Common myeloid progenitor, CD34-positive (primary cell): ENCODE results near the gene CAV2.

ENCODE experiments used
- CTCF ChIA-PET: fragments of 350-600 bp; sonication (Branson Sonifier 250); formaldehyde crosslinking; loops from one replicate; lab custom pipeline; 2021; ENCODE audit warnings: antibody characterized with exemption; lab: Charles Lee
- POLR2A ChIA-PET: fragments of 350-600 bp; sonication (Branson Sonifier 250); formaldehyde crosslinking; loops from one replicate; lab custom pipeline; 2021; ENCODE audit warnings: antibody characterized with exemption; lab: Charles Lee
- DNase-seq, 3 donors: peaks; one replicate each; pipeline versions ENCODE4 v3.0.0 to v3.0.0-alpha.2; 2013
- H3K27ac ChIP-seq, 2 experiments: 1 replicate in 1 of 2; 2 replicates in 1 of 2; pipeline ENCODE4 v1.7.0; 2013; ENCODE audit warnings: inconsistent platforms in 2 of 2, low read length in 2 of 2, mild to moderate bottlenecking in 2 of 2, low read depth in 1 of 2, moderate library complexity in 1 of 2; ENCODE audit not compliant: severe bottlenecking in 2 of 2, insufficient read depth in 1 of 2, poor library complexity in 1 of 2
- H3K27me3 ChIP-seq, 5 experiments: replicated peaks in 2 of 5; 1 replicate in 3 of 5; 2 replicates in 2 of 5; pipeline versions ENCODE4 v1.6.1 to v1.7.0; 2013; ENCODE audit warnings: low read length in 4 of 5, mild to moderate bottlenecking in 2 of 5, moderate library complexity in 2 of 5, inconsistent platforms in 1 of 5; ENCODE audit not compliant: insufficient read depth in 5 of 5, control insufficient read depth in 4 of 5
- H3K36me3 ChIP-seq, 4 experiments: 1 replicate in 2 of 4; 2 replicates in 2 of 4; pipeline versions ENCODE4 v1.6.1 to v1.7.0; 2013; ENCODE audit warnings: low read length in 3 of 4, control low read depth in 1 of 4, mild to moderate bottlenecking in 1 of 4; ENCODE audit not compliant: control insufficient read depth in 4 of 4, insufficient read depth in 4 of 4
- H3K4me1 ChIP-seq, 4 experiments: 1 replicate in 3 of 4; 2 replicates in 1 of 4; pipeline versions ENCODE4 v1.6.1 to v1.7.1; 2013; ENCODE audit warnings: low read length in 3 of 4, mild to moderate bottlenecking in 3 of 4, control low read depth in 1 of 4, inconsistent platforms in 1 of 4, moderate library complexity in 1 of 4; ENCODE audit not compliant: control insufficient read depth in 4 of 4, insufficient read depth in 4 of 4; ENCODE audit errors: control extremely low read depth in 1 of 4
- H3K4me3 ChIP-seq, 7 experiments: 1 replicate in 4 of 7; 2 replicates in 3 of 7; pipeline versions ENCODE4 v1.5.1 to v1.7.0; 2013; ENCODE audit warnings: mild to moderate bottlenecking in 7 of 7, low read length in 6 of 7, moderate library complexity in 6 of 7, inconsistent platforms in 2 of 7, low read depth in 2 of 7, control low read depth in 1 of 7; ENCODE audit not compliant: insufficient read depth in 4 of 7, control insufficient read depth in 1 of 7; ENCODE audit errors: extremely low read depth in 1 of 7
- H3K9me3 ChIP-seq, 5 experiments: 1 replicate in 4 of 5; 2 replicates in 1 of 5; pipeline versions ENCODE4 v1.6.1 to v1.7.1; 2013; ENCODE audit warnings: low read length in 4 of 5, mild to moderate bottlenecking in 2 of 5, inconsistent platforms in 1 of 5, low read depth in 1 of 5, moderate library complexity in 1 of 5; ENCODE audit not compliant: control insufficient read depth in 4 of 5, insufficient read depth in 2 of 5; ENCODE audit errors: control extremely low read depth in 1 of 5
- WGBS: methylation state at CpG from one replicate; pipeline ENCODE4 v1.1.5; 2013; ENCODE audit not compliant: insufficient coverage; 5-methylcytosine and 5-hydroxymethylcytosine counted together

CAV2 gene

GRCh38 chr7:116526897-116527296, 27.4 kb downstream of the CAV2 start:
- peaks cover 0 to 28% (median 22%) of the 10 kb centered on the region in 4 experiments for H3K4me1 ChIP-seq
- POLR2A ChIA-PET = no interaction called here

GRCh38 chr7:116527521-116527920, 28.0 kb downstream of the CAV2 start:
- Histone ChIP-seq H3K4me1 (peaks cover 0 to 28% (median 22%) of the 10 kb centered on the region in 4 experiments), H3K9me3 (no peaks in the 10 kb centered on the region), H3K36me3 (no peaks in the 10 kb centered on the region), H3K27me3 (peaks cover 9 to 55% (median 37%) of the 10 kb centered on the region in 5 experiments), H3K27ac (no peak overlapping the region), H3K4me3 (no peak overlapping the region)
- DNase-seq = no peak
- POLR2A ChIA-PET = no interaction called here
- WGBS = no CpG with 5 or more reads among the region's 3 CpGs
- CTCF ChIA-PET = interaction anchor here (1.1 to 3.6 kb wide), 5 partner anchors 8 to 270 kb away, joined by 4 to 30 read pairs (median 5); no protein-coding TSS in a partner anchor

More at GRCh38 chr7:116526897-116527296, 27.4 kb downstream of the CAV2 start:
- Histone ChIP-seq H3K27me3 (peaks cover 10 to 57% (median 37%) of the 10 kb centered on the region in 5 experiments), H3K4me3 (peak overlapping the region in 5 of 7 experiments; percentile 40 to 83 (median 67)), H3K27ac (no peak overlapping the region), H3K36me3 (no peaks in the 10 kb centered on the region), H3K9me3 (no peaks in the 10 kb centered on the region)
- WGBS = 49% methylated on average over 3 of the region's 5 CpGs
- CTCF ChIA-PET = interaction anchor here (0.8 to 3.6 kb wide), 12 partner anchors 9 to 276 kb away, joined by 3 to 30 read pairs (median 4); no protein-coding TSS in a partner anchor
- DNase-seq = no peak

GRCh38 chr7:116528008-116528789, 28.7 kb downstream of the CAV2 start:
- POLR2A ChIA-PET = no interaction called here
- CTCF ChIA-PET = interaction anchor here (1.4 to 3.6 kb wide), 2 partner anchors 64 to 271 kb away, joined by 3 to 30 read pairs; no protein-coding TSS in a partner anchor
- Histone ChIP-seq H3K9me3 (no peaks in the 10 kb centered on the region), H3K27ac (no peak overlapping the region), H3K36me3 (no peaks in the 10 kb centered on the region), H3K4me3 (no peak overlapping the region), H3K4me1 (peaks cover 0 to 28% (median 22%) of the 10 kb centered on the region in 4 experiments), H3K27me3 (peaks cover 9 to 50% (median 36%) of the 10 kb centered on the region in 5 experiments)
- WGBS = 100% methylated on average over 2 of the region's 3 CpGs
- DNase-seq = no peak

GRCh38 chr7:116529250-116529649, 29.7 kb downstream of the CAV2 start:
- CTCF ChIA-PET = interaction anchor here (1.4 kb wide), 1 partner anchor 63 kb away, joined by 3 read pairs; no protein-coding TSS in a partner anchor
- H3K27ac ChIP-seq = no peak overlapping the region
- DNase-seq = no peak
- no peaks in the 10 kb centered on the region for H3K36me3 ChIP-seq
- WGBS = no CpG with 5 or more reads among the region's 1 CpG
- POLR2A ChIA-PET = no interaction called here
- no peak overlapping the region for H3K4me3 ChIP-seq
- peaks cover 0 to 26% (median 22%) of the 10 kb centered on the region in 4 experiments for H3K4me1 ChIP-seq
- H3K27me3 ChIP-seq = peaks cover 9 to 40% (median 26%) of the 10 kb centered on the region in 5 experiments
- H3K9me3 ChIP-seq = no peaks in the 10 kb centered on the region

- ChIA-PET POLR2A (no interaction called here), CTCF (no interaction called here)
- WGBS = 94% methylated on average over 2 of the region's 3 CpGs
- H3K36me3 ChIP-seq = no peaks in the 10 kb centered on the region
- no peaks in the 10 kb centered on the region for H3K9me3 ChIP-seq
- no peak overlapping the region for H3K4me3 ChIP-seq
- DNase-seq = no peak
- no peak overlapping the region for H3K27ac ChIP-seq
- H3K27me3 ChIP-seq = peaks cover 6 to 30% (median 20%) of the 10 kb centered on the region in 5 experiments
- peaks cover 0 to 16% (median 14%) of the 10 kb centered on the region in 4 experiments for H3K4me1 ChIP-seq
Measured at GRCh38 chr7:116530107-116530820, 30.7 kb downstream of the CAV2 start.

- H3K4me1 ChIP-seq = no peaks in the 10 kb centered on the region
- no peaks in the 10 kb centered on the region for H3K9me3 ChIP-seq
- no CpG with 5 or more reads among the region's 3 CpGs for WGBS
- no peak overlapping the region for H3K4me3 ChIP-seq
- no peak overlapping the region for H3K27ac ChIP-seq
- ChIA-PET POLR2A (no interaction called here), CTCF (interaction anchor here (0.9 kb wide), 1 partner anchor 273 kb away, joined by 3 read pairs; no protein-coding TSS in a partner anchor)
- DNase-seq = no peak
- H3K36me3 ChIP-seq = no peaks in the 10 kb centered on the region
- peaks cover 0 to 13% (median 10%) of the 10 kb centered on the region in 5 experiments for H3K27me3 ChIP-seq
Measured at GRCh38 chr7:116532102-116532688, 32.7 kb downstream of the CAV2 start.
